GM18505 (cell line): ENCODE results near the gene FTO.
"Not testable (repeated sequence)": the region's sequence is repeated elsewhere in the genome, so short reads cannot be mapped to it uniquely, and the experiment has no call there.

Source experiments
- ATAC-seq: cut with Tn5 transposase; IDR thresholded peaks from one replicate; pipeline ENCODE4 v1.9.1; 2021; ENCODE audit not compliant: unreplicated experiment
- POLR2A ChIP-seq: IDR thresholded peaks from 4 replicates; pipeline ENCODE4 v1.6.1; 2011; ENCODE audit warnings: borderline replicate concordance; ENCODE audit not compliant: insufficient read depth, insufficient read length; ENCODE audit errors: extremely low read depth

The FTO gene

GRCh38 chr16:54178478-54178976 lies 474.6 kb downstream of the FTO start:
- TF ChIP-seq POLR2A, result no peak
- ATAC-seq, result no peak

DNA sequence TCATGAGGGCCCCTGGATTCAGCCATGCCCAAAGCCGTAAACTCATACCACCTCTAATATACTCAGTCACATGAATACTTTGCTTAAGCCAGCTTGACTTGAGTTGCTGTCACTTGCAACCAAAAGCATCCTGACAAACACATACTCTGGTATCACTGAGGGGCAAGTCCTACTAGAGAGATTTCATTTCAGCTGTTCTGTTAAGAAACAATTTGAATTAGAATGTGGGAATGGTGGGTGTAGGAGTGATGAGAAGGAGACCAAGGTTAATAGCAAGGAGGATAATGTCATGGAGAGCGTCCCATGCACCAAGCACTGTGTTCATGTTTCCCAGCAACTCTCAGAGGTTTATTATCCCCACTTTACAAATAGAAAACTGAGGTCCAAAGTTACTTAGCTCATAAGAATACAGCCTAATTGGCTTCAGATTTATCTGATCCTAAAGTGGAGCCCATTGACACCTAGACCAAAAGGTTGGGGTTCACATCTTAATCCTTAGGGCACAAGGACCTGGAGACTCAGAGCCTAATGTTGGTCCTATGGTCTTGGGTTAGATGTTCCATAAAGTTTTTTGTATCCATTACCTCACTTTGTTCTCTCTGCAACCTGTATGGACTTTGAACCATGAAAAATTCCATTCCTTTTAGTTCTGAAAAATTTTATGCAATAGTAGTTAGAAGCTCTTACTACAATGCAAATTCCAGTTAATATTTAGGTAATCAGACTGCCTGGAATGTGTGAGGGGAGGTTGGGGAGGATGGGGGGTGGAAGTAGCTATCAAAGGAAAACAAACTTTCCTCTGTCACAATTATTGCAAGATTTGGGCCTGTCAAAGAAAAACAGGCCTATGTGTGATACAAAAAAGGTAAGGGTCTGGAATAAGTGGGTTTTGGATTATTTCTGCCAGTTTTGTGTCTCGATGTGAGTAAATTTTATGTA lies 476.7 kb downstream of the FTO start:
- no peak for TF ChIP-seq POLR2A
- no peak for ATAC-seq

DNA sequence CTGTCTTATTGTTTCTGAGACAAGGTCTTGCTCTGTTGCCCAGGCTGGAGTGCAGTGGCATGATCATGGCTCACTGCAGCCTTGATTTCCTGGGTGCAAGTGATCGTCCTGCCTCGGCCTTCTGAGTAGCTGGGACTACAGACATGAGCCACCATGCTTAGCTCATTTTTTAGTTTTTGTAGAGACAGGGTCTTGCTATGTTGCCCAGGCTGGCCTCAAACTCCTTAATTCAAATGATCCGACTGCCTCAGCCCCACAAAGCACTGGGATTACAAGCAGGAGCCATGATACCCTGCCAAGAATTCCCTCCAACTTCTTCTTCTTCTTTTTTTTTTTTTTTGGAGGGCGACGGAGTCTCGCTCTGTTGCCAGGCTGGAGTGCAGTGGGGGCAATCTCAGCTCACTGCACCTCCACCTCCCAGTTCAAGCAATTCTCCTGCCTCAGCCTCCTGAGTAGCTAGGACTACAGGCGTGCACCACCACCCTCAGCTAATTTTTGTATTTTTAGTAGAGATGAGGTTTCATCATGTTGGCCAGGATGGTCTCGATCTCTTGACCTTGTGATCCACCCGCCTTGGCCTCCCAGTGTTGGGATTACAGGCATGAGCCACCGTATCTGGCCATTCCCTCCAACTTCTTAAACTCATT lies 477.9 kb downstream of the FTO start:
- not testable (repeated sequence) for ATAC-seq

- TF ChIP-seq POLR2A, result no peak
- ATAC-seq, result no peak
These were observed 481.1 kb downstream of the FTO start for GRCh38 chr16:54185045-54185444.

DNA sequence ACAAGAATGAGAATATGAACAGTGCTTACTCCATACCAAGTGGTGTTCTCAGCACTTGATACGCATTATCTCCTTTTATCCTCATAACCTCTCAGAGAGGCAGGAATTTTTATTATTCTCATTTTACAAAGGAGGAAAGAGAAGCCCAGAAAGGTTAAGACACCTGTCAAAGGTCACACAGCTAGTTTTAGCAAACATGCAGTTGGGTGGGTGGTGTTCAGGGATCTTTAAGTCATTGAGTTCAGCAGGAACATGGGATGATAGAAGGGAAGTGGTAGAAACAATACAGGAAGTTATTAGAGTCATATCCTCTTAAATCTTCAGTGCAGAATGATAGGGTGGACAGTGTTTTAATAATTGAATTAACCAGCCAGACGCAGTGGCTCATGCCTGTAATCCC lies 487.2 kb downstream of the FTO start:
- TF ChIP-seq POLR2A, result no peak
- ATAC-seq, result no peak

GRCh38 chr16:54191592-54191991 lies 487.6 kb downstream of the FTO start:
- ATAC-seq, result no peak
- no peak for TF ChIP-seq POLR2A

GRCh38 chr16:54193013-54193664 lies 489.2 kb downstream of the FTO start:
- ATAC-seq, result no peak
- no peak for TF ChIP-seq POLR2A

GRCh38 chr16:54193665-54194333 lies 489.8 kb downstream of the FTO start:
- TF ChIP-seq POLR2A, result no peak
- ATAC-seq, result peak; percentile 87

GRCh38 chr16:54194334-54194743 lies 490.4 kb downstream of the FTO start:
- TF ChIP-seq POLR2A, result no peak
- no peak for ATAC-seq

GRCh38 chr16:54197758-54198157 lies 493.8 kb downstream of the FTO start:
- ATAC-seq, result no peak
- no peak for TF ChIP-seq POLR2A

DNA sequence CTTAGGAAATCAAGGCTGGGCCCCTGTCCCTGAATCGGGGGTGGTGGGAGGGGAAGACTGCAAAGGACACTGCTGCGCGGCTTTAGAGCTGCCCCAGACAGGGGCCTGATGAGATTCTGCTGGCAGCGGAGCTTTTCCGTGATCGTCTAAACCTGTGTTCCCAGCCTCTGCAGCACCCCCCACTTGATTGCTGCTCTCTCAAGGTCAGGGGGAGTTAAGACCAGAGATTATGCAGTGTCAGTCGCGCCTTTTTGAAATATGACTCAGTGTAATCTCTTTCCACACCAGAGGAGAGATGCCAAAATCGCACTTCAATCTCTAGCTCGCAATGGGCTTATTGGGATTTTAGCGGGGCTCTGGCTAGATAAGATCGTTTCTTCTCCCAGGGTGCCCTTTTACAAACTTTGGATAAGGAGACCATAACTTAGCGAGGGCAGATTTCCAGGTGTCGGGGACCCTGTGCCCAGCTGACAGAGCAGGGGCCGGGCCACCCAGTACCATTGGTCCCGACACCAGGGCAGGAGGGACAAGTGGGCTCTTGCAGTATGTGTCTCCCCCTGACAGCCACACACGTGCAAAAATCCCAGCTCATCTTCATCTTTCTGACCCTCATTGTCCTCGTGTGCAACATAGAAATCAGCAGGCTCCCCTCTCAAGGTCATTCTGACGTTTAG lies 495.7 kb downstream of the FTO start:
- no peak for ATAC-seq
- no peak for TF ChIP-seq POLR2A

GRCh38 chr16:54200161-54200534 lies 496.2 kb downstream of the FTO start:
- no peak for TF ChIP-seq POLR2A
- ATAC-seq, result no peak

- no peak for ATAC-seq
These were observed 496.8 kb downstream of the FTO start for GRCh38 chr16:54200720-54201119.

GRCh38 chr16:54201200-54201599 lies 497.2 kb downstream of the FTO start:
- no peak for ATAC-seq

More at GRCh38 chr16:54200720-54201119, 496.8 kb downstream of the FTO start:
- TF ChIP-seq POLR2A, result no peak

More at GRCh38 chr16:54201200-54201599, 497.2 kb downstream of the FTO start:
- TF ChIP-seq POLR2A, result no peak
